Activated B cell treated with CpG ODN at 0.5 μM for 24 hours (primary cell): ENCODE measurements around the gene UBE2E2. TPM values are rescaled to one million over a fixed set of nuclear protein-coding genes. Genes with fewer than 3 reads are reported as not detected.

Experiments used
- ATAC-seq: fragments of 200-7000 bp; cut with Tn5 transposase; one replicate; pipeline ENCODE4 v1.10.0; 2021; ENCODE audit warnings: low read depth, mild to moderate bottlenecking, moderate library complexity
- CTCF ChIA-PET: fragments of 350-600 bp; sonication (Branson Sonifier 250); formaldehyde crosslinking; loops from one replicate; lab custom pipeline; 2021; ENCODE audit warnings: antibody characterized with exemption; lab: Charles Lee
- POLR2A ChIA-PET: fragments of 350-600 bp; sonication (Branson Sonifier 250); formaldehyde crosslinking; loops from one replicate; lab custom pipeline; 2021; ENCODE audit warnings: antibody characterized with exemption; lab: Charles Lee
- DNase-seq: peaks from one replicate; pipeline ENCODE4 v3.0.0; 2022
- H3K27ac Mint-ChIP-seq: one replicate; pipeline ENCODE4 v1.8.0; 2020; ENCODE audit warnings: mixed read lengths
- H3K27me3 Mint-ChIP-seq: one replicate; pipeline ENCODE4 v1.8.0; 2021; ENCODE audit warnings: mixed read lengths
- H3K36me3 Mint-ChIP-seq: one replicate; pipeline ENCODE4 v1.8.0; 2021; ENCODE audit warnings: low read depth, mixed read lengths
- H3K4me1 Mint-ChIP-seq: one replicate; pipeline ENCODE4 v1.8.0; 2021; ENCODE audit warnings: mixed read lengths
- H3K4me3 Mint-ChIP-seq: one replicate; pipeline ENCODE4 v1.8.0; 2020; ENCODE audit warnings: mild to moderate bottlenecking, mixed read lengths
- H3K9me3 Mint-ChIP-seq: one replicate; pipeline ENCODE4 v1.8.0; 2020; ENCODE audit warnings: mixed read lengths
- CTCF ChIP-seq: fragments of 200-600 bp; IDR thresholded peaks from one replicate; pipeline ENCODE4 v1.8.0; 2022; ENCODE audit warnings: antibody characterized with exemption, mild to moderate bottlenecking
- intact Hi-C: fragments of 100-400 bp; cut with micrococcal nuclease; formaldehyde crosslinking; loops from one replicate; pipeline ENCODE4 v1.15.1; 2024
- total RNA-seq: library from RNA; stranded (reverse); gene quantifications from 2 replicates; pipeline ENCODE4 v1.2.3, GENCODE V29; 2022

The UBE2E2 gene
- total RNA-seq, 1 donor from 2014 or later = 48.5 TPM

GRCh38 chr3:23519314-23520208 is 316.4 kb downstream of the UBE2E2 start:
- POLR2A ChIA-PET = interaction anchor here (0.5 to 0.7 kb wide), 3 partner anchors 52 to 707 kb away, joined by 3 to 4 read pairs (median 3); no protein-coding TSS in a partner anchor
- Mint-ChIP-seq H3K4me3 (peak overlapping the region; percentile 13), H3K27ac (no peak overlapping the region), H3K36me3 (peaks cover 5% of the 10 kb centered on the region), H3K9me3 (no peaks in the 10 kb centered on the region), H3K27me3 (no peaks in the 10 kb centered on the region), H3K4me1 (peaks cover 31% of the 10 kb centered on the region)
- ATAC-seq (peak; percentile 91), DNase-seq (no peak)
- TF ChIP-seq CTCF = no peak
- intact Hi-C loops = no loop called here
- CTCF ChIA-PET = no interaction called here

GRCh38 chr3:23527326-23527725 is 324.2 kb downstream of the UBE2E2 start:
- H3K4me3 Mint-ChIP-seq = no peak overlapping the region
- ATAC-seq = no peak

GRCh38 chr3:23533596-23533995 is 330.5 kb downstream of the UBE2E2 start:
- ChIA-PET POLR2A (no interaction called here), CTCF (no interaction called here)
- TF ChIP-seq CTCF = no peak
- Mint-ChIP-seq H3K9me3 (no peaks in the 10 kb centered on the region), H3K27me3 (no peaks in the 10 kb centered on the region), H3K4me3 (no peak overlapping the region), H3K4me1 (peaks cover 24% of the 10 kb centered on the region), H3K27ac (no peak overlapping the region), H3K36me3 (peaks cover 25% of the 10 kb centered on the region)
- DNase-seq (no peak), ATAC-seq (no peak)
- intact Hi-C loops = no loop called here

More at GRCh38 chr3:23527326-23527725, 324.2 kb downstream of the UBE2E2 start:
- Mint-ChIP-seq H3K36me3 (peaks cover 1% of the 10 kb centered on the region), H3K4me1 (peaks cover 41% of the 10 kb centered on the region), H3K27ac (no peak overlapping the region), H3K27me3 (no peaks in the 10 kb centered on the region), H3K9me3 (no peaks in the 10 kb centered on the region)
- POLR2A ChIA-PET = no interaction called here
- intact Hi-C loops = no loop called here
- CTCF ChIA-PET = no interaction called here
- no peak for TF ChIP-seq CTCF
- no peak for DNase-seq

- H3K9me3 Mint-ChIP-seq = no peaks in the 10 kb centered on the region
- no peaks in the 10 kb centered on the region for H3K27me3 Mint-ChIP-seq
- intact Hi-C loops = no loop called here
- TF ChIP-seq CTCF = no peak
- DNase-seq (no peak), ATAC-seq (no peak)
- H3K27ac Mint-ChIP-seq = no peak overlapping the region
- H3K36me3 Mint-ChIP-seq = peaks cover 25% of the 10 kb centered on the region
- ChIA-PET POLR2A (no interaction called here), CTCF (no interaction called here)
- H3K4me1 Mint-ChIP-seq = peaks cover 20% of the 10 kb centered on the region
- no peak overlapping the region for H3K4me3 Mint-ChIP-seq
Measured at GRCh38 chr3:23533996-23534395, 330.9 kb downstream of the UBE2E2 start.

- no peaks in the 10 kb centered on the region for H3K4me1 Mint-ChIP-seq
- ATAC-seq (no peak), DNase-seq (no peak)
- peaks cover 25% of the 10 kb centered on the region for H3K36me3 Mint-ChIP-seq
- no peaks in the 10 kb centered on the region for H3K9me3 Mint-ChIP-seq
- no peak overlapping the region for H3K27ac Mint-ChIP-seq
- CTCF ChIA-PET = no interaction called here
- POLR2A ChIA-PET = no interaction called here
- intact Hi-C loops = no loop called here
- H3K4me3 Mint-ChIP-seq = no peak overlapping the region
- no peaks in the 10 kb centered on the region for H3K27me3 Mint-ChIP-seq
- no peak for TF ChIP-seq CTCF
Measured at GRCh38 chr3:23537101-23537551, 334.0 kb downstream of the UBE2E2 start.
